PFSK-1 (cell line): ENCODE data around the gene PAGE2.

Source experiments
- FOXP2 ChIP-seq: optimal IDR thresholded peaks from 2 replicates; pipeline ENCODE3; 2011; ENCODE audit warnings: borderline replicate concordance, control low read depth, inconsistent platforms; ENCODE audit not compliant: insufficient read depth; ENCODE audit errors: extremely low read length, extremely low read depth
- POLR2AphosphoS5 ChIP-seq: IDR thresholded peaks from 2 replicates; pipeline ENCODE4 v1.6.1; 2012; ENCODE audit warnings: low read depth, mild to moderate bottlenecking, control low read depth, low read length, moderate library complexity
- REST ChIP-seq, 2 experiments: IDR thresholded peaks; 2 replicates each; pipeline versions ENCODE4 v1.6.1 to v1.8.0; 2011 to 2012; ENCODE audit warnings: low read depth in 2 of 2, low read length in 2 of 2, control low read depth in 1 of 2, inconsistent platforms in 1 of 2, mild to moderate bottlenecking in 1 of 2, moderate library complexity in 1 of 2; ENCODE audit not compliant: insufficient read depth in 1 of 2
- SIN3A ChIP-seq: IDR thresholded peaks from 2 replicates; pipeline ENCODE4 v1.6.1; 2012; ENCODE audit warnings: mild to moderate bottlenecking, low read length, moderate library complexity, borderline replicate concordance; ENCODE audit not compliant: insufficient read depth
- TAF1 ChIP-seq: IDR thresholded peaks from 2 replicates; pipeline ENCODE4 v1.6.1; 2012; ENCODE audit warnings: low read length, control low read depth, borderline replicate concordance; ENCODE audit not compliant: insufficient read depth

DNA sequence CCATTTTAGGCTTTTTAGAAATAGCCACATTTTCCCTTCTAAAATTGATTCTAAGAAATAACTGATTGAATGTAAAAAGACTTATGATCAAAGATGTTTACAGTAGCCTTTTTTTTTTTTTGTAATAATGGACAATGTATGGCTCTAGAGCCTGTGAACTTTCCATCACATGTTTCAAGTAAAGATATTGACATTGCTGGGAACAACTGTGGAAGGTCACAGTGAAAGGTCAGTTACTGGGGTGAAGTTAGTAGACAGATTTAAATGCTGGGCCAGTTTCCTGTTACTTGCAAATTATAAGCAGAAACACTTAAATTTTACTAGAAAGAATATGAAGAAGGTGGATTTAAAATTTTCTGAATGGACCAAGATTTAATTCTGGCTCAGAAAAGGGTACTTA is 18.4 kb downstream of the PAGE2 start:
- TF ChIP-seq POLR2AphosphoS5, result no peak
- no peak for TF ChIP-seq REST (IDR thresholded peaks at IDR 0.05; ENCODE audit: insufficient read depth in 1 of 2, low read depth in 2 of 2, low read length in 2 of 2)
- TF ChIP-seq SIN3A, result no peak
- no peak for TF ChIP-seq TAF1
- no peak for TF ChIP-seq FOXP2
